ENCODE results near the gene MYO16. TPM values are rescaled to one million over a fixed set of nuclear protein-coding genes. Genes with fewer than 3 reads are reported as not detected.
"Not testable (repeated sequence)": the region's sequence is repeated elsewhere in the genome, so short reads cannot be mapped to it uniquely, and the experiment has no call there.

MYO16 gene
- total RNA-seq, 2 experiments from 2014 or later = 0.53 to 1.1 TPM

GRCh38 chr13:108776650-108777049, 147.2 kb downstream of the MYO16 start:
- Mint-ChIP-seq H3K4me3 (no peak overlapping the region), H3K27ac (no peak overlapping the region), H3K27me3 (no peaks in the 10 kb centered on the region), H3K36me3 (no peaks in the 10 kb centered on the region), H3K4me1 (no peaks in the 10 kb centered on the region), H3K9me3 (no peaks in the 10 kb centered on the region)
- POLR2A ChIA-PET = no interaction called here
- DNase-seq = no peak
- no peak for ATAC-seq (ENCODE audit: low read depth)

DNA sequence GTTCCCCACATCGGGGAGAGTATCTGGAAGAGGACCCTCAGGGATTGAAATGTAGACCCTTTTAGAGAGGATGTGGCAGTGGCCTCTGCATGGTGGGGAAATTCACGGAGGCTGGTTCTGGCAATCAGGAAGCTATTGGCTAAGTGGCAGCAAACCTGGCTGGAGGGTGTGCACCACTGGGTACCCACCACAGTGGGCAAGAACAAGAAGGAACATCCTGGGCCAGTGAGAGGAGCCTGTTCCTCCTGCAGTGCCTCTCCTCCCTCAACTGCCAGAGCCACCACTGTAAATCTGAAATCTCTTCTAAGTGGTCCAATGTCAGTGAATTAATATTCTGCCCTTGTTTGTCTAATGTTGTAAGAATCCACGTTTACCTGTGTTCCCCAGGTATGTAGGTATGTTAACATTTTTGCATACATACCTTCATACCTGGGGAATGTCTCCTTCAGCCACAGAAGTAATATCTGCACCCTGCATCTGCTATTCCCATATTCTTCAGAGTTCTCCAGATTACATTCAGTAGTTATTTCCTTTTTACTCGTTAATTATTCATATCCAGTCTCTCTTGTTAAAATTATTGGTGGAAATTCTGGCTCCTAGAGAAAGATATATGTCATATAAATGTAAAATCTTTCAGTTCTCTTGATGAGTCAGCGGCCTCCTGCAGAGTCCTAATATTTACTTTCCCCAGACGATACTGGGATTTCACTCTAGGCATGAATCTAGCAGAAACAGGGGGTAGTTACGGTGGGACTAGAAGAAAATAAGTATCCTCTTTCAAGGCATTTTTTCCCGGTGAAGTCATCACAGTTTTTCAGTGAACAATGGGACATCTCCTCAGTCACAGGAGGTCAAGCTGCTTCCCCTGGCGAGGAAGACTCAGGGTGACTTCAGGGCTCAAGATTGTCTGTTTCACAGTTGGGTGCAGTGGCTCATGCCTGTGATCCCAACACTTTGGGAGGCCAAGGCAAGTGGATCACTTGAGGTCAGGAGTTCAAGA, 148.3 kb downstream of the MYO16 start:
- H3K36me3 Mint-ChIP-seq = no peaks in the 10 kb centered on the region
- no peak for DNase-seq
- no peaks in the 10 kb centered on the region for H3K4me1 Mint-ChIP-seq
- POLR2A ChIA-PET = no interaction called here
- no peaks in the 10 kb centered on the region for H3K27me3 Mint-ChIP-seq
- no peak overlapping the region for H3K27ac Mint-ChIP-seq
- H3K9me3 Mint-ChIP-seq = peaks cover 3% of the 10 kb centered on the region
- no peak for ATAC-seq (ENCODE audit: low read depth)
- H3K4me3 Mint-ChIP-seq = no peak overlapping the region

DNA sequence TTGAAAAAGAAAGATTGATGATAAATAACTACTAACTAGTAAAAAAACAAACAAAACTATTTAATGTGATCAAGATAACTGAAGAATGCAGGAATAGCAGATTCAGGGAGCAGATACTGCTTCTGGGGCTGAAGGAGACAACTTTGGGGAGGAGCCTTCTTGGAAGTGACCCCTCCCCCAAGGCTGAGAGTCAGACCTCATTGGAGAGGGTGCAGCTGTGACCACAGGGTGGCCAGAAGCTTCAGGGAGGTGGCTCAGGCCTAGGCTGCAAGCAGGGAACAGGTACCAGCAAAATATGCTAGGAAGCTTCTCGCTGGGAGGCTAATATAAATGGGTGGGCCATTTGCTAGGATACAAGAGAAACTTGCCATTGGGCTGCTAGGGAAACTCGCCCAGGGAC, 149.9 kb downstream of the MYO16 start:
- no peaks in the 10 kb centered on the region for H3K27me3 Mint-ChIP-seq
- no peak for DNase-seq
- no peak overlapping the region for H3K4me3 Mint-ChIP-seq
- peaks cover 5% of the 10 kb centered on the region for H3K9me3 Mint-ChIP-seq
- no peak for ATAC-seq (ENCODE audit: low read depth)
- H3K4me1 Mint-ChIP-seq = no peaks in the 10 kb centered on the region
- H3K36me3 Mint-ChIP-seq = no peaks in the 10 kb centered on the region
- no peak overlapping the region for H3K27ac Mint-ChIP-seq
- POLR2A ChIA-PET = no interaction called here

DNA sequence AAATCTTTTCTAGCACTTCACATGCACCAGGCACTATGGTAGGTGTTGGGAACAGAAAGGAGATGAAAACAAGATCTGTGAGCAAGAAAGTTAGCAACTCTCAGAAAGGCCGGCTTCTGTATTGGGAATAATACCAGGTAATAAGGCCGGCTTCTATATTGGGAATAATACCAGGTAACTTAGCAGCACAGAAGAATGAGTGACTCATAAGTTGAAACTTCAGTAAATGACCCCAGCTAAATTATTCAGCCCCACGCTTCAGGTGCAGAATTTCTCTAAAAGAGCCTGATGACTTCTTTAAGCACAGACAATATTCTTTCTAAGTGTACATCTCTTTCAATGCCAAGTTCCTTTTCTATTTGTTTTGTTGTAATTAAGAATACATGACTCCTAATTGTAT, 151.3 kb downstream of the MYO16 start:
- POLR2A ChIA-PET = no interaction called here
- no peaks in the 10 kb centered on the region for H3K36me3 Mint-ChIP-seq
- no peak for ATAC-seq (ENCODE audit: low read depth)

DNA sequence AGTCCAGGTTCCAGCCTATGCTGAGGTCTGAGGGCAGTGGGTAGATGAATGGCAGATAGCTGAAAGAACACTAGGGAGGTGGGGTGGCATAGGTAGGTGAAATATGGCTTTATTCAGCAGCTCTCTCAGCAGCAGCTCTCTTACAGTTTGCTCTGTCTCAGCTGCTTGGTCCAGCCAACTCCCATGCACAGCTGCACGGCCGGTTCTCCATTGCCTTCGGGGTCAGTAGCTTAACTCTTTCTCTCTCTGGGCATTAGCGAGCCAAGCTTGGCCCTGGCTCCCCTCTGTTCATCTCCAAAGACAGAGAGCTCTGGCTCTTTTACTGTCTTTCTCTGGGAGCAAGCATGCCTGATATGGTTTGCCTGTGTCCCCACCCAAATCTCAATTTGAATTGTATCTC, 151.9 kb downstream of the MYO16 start:
- no peaks in the 10 kb centered on the region for H3K36me3 Mint-ChIP-seq
- H3K27me3 Mint-ChIP-seq = no peaks in the 10 kb centered on the region
- DNase-seq (no peak), ATAC-seq (ENCODE audit: low read depth) (no peak)
- H3K27ac Mint-ChIP-seq = no peak overlapping the region
- no peaks in the 10 kb centered on the region for H3K4me1 Mint-ChIP-seq
- no peak overlapping the region for H3K4me3 Mint-ChIP-seq
- peaks cover 5% of the 10 kb centered on the region for H3K9me3 Mint-ChIP-seq
- POLR2A ChIA-PET = no interaction called here

More for the DNA sequence above, 151.3 kb downstream of the MYO16 start:
- Mint-ChIP-seq H3K27ac (no peak overlapping the region), H3K4me3 (no peak overlapping the region), H3K9me3 (peaks cover 5% of the 10 kb centered on the region), H3K27me3 (no peaks in the 10 kb centered on the region), H3K4me1 (no peaks in the 10 kb centered on the region)
- DNase-seq = no peak

DNA sequence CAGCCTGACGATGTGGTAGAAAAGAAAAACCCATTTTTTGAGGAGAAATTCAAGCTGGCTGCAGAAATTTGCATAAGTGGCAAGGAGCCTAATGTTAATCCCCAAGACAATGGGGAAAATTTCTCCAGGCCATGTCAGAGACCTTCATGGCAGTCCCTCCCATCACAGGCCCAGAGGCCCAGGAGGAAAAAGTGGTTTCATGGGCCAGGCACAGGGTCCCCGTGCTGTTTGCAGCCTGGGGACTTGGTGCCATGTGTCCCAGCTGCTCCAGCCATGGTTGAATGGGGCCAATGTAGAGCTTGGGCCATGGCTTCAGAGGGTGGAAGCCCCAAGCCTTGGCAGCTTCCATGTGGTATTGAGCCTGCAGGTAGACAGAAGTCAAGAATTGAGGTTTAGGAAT, 153.1 kb downstream of the MYO16 start:
- POLR2A ChIA-PET; H3K4me3 Mint-ChIP-seq; H3K27me3 Mint-ChIP-seq; H3K4me1 Mint-ChIP-seq; ATAC-seq (ENCODE audit: low read depth); DNase-seq; H3K9me3 Mint-ChIP-seq; H3K27ac Mint-ChIP-seq; H3K36me3 Mint-ChIP-seq: not testable (repeated sequence)

DNA sequence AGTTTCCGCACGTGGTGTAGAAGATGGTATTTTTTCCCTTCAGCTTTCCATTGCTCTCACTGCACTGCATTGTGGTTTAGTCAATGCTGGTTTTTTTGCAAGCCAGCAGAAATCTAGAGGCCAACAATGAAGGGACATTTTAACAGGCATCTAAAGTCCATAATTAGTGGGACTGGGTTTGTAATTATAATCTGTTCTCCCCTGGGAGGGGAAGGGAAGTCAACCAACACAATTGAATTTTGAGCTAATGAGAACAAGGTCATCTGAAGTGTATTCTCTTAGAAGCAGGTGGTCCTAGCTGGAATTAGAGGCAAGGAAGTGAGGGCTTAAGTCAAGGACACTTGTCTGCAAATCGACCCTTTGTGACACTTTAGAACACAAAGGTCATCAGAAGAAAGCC, 156.4 kb downstream of the MYO16 start:
- no peaks in the 10 kb centered on the region for H3K36me3 Mint-ChIP-seq
- no peaks in the 10 kb centered on the region for H3K4me1 Mint-ChIP-seq
- DNase-seq (no peak), ATAC-seq (ENCODE audit: low read depth) (no peak)
- POLR2A ChIA-PET = no interaction called here
- no peak overlapping the region for H3K27ac Mint-ChIP-seq
- no peak overlapping the region for H3K4me3 Mint-ChIP-seq
- peaks cover 5% of the 10 kb centered on the region for H3K9me3 Mint-ChIP-seq
- H3K27me3 Mint-ChIP-seq = no peaks in the 10 kb centered on the region

GRCh38 chr13:108786456-108787200, 157.2 kb downstream of the MYO16 start:
- H3K27ac Mint-ChIP-seq = no peak overlapping the region
- POLR2A ChIA-PET = no interaction called here

GRCh38 chr13:108787700-108788414, 158.4 kb downstream of the MYO16 start:
- Mint-ChIP-seq H3K4me3 (no peak overlapping the region), H3K27ac (no peak overlapping the region), H3K27me3 (no peaks in the 10 kb centered on the region), H3K9me3 (peaks cover 2% of the 10 kb centered on the region), H3K4me1 (no peaks in the 10 kb centered on the region), H3K36me3 (no peaks in the 10 kb centered on the region)
- DNase-seq (no peak), ATAC-seq (ENCODE audit: low read depth) (no peak)
- POLR2A ChIA-PET = no interaction called here

More at GRCh38 chr13:108786456-108787200, 157.2 kb downstream of the MYO16 start:
- Mint-ChIP-seq H3K9me3 (peaks cover 5% of the 10 kb centered on the region), H3K4me1 (no peaks in the 10 kb centered on the region), H3K4me3 (no peak overlapping the region), H3K36me3 (no peaks in the 10 kb centered on the region), H3K27me3 (no peaks in the 10 kb centered on the region)
- no peak for DNase-seq
- ATAC-seq (ENCODE audit: low read depth) = no peak

GRCh38 chr13:108789476-108789875, 160.1 kb downstream of the MYO16 start:
- Mint-ChIP-seq H3K27me3 (no peaks in the 10 kb centered on the region), H3K36me3 (no peaks in the 10 kb centered on the region), H3K4me3 (no peak overlapping the region), H3K27ac (no peak overlapping the region), H3K9me3 (no peaks in the 10 kb centered on the region), H3K4me1 (no peaks in the 10 kb centered on the region)
- POLR2A ChIA-PET = no interaction called here
- ATAC-seq (ENCODE audit: low read depth) (no peak), DNase-seq (no peak)

DNA sequence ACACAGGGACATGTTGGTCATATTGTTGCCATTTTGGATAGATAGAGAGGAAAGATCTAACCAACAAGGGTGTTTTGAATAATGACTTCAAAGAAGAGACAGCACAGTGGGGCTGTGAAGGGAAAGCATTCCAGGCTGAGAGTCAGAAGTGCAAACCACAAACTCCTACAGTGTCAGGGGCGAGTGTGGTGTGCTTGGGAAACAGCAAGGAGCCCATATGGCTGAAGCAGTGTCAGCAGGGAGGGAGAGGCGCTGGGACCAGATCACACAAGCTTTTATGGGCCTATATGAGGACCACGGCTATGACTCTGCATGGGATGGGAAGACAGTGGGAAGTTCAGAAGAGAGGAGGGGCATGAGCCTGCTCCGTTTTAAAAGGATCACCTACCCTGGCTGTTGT, 166.4 kb downstream of the MYO16 start:
- H3K36me3 Mint-ChIP-seq = no peaks in the 10 kb centered on the region
- POLR2A ChIA-PET = no interaction called here
- H3K27me3 Mint-ChIP-seq = no peaks in the 10 kb centered on the region
- H3K4me3 Mint-ChIP-seq = no peak overlapping the region
- no peak for DNase-seq
- H3K9me3 Mint-ChIP-seq = peaks cover 1% of the 10 kb centered on the region
- ATAC-seq (ENCODE audit: low read depth) = no peak
- no peak overlapping the region for H3K27ac Mint-ChIP-seq
- H3K4me1 Mint-ChIP-seq = no peaks in the 10 kb centered on the region

DNA sequence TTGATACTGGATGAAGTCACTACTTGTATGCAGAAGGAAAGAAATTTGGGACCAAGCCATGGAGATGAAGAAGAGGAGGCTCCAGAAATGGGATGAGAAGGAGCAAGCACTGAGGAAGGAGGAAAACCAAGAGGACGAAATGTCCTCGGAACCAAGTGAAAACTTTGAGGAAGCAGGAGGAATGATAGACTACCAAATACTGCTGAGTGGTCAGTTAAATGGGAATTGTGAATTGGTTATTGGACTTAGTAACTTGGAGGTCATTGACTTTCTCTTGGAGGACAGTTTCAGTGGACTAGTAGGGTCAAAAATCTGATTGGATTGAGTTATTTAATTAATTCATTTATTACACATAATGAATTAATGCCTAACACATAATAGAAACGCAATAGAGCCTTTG, 167.9 kb downstream of the MYO16 start:
- Mint-ChIP-seq H3K27ac (no peak overlapping the region), H3K36me3 (no peaks in the 10 kb centered on the region), H3K4me3 (no peak overlapping the region), H3K9me3 (peaks cover 1% of the 10 kb centered on the region), H3K27me3 (no peaks in the 10 kb centered on the region), H3K4me1 (no peaks in the 10 kb centered on the region)
- POLR2A ChIA-PET = no interaction called here
- no peak for ATAC-seq (ENCODE audit: low read depth)
- DNase-seq = no peak

- POLR2A ChIA-PET = no interaction called here
- no peak for ATAC-seq (ENCODE audit: low read depth)
These were observed 178.4 kb downstream of the MYO16 start for GRCh38 chr13:108807841-108808240.

More at GRCh38 chr13:108807841-108808240, 178.4 kb downstream of the MYO16 start:
- Mint-ChIP-seq H3K27me3 (no peaks in the 10 kb centered on the region), H3K4me3 (no peak overlapping the region), H3K27ac (no peak overlapping the region), H3K9me3 (no peaks in the 10 kb centered on the region), H3K4me1 (no peaks in the 10 kb centered on the region), H3K36me3 (no peaks in the 10 kb centered on the region)
- DNase-seq = no peak
